B cell (primary cell): Measurements from ENCODE around the gene SPATA2L. TPM values are rescaled to one million over a fixed set of nuclear protein-coding genes. Genes with fewer than 3 reads are reported as not detected.

ENCODE experiments used
- ATAC-seq: fragments of 200-7000 bp; cut with Tn5 transposase; one replicate; pipeline ENCODE4 v1.10.0; 2021; ENCODE audit warnings: low read depth, mild to moderate bottlenecking, moderate number of reproducible peaks, moderate library complexity
- CTCF ChIA-PET: fragments of 350-600 bp; sonication (Branson Sonifier 250); formaldehyde crosslinking; loops from one replicate; lab custom pipeline; 2021; ENCODE audit warnings: antibody characterized with exemption, inconsistent platforms; lab: Charles Lee
- POLR2A ChIA-PET: fragments of 350-600 bp; sonication (Branson Sonifier 250); formaldehyde crosslinking; loops from one replicate; lab custom pipeline; 2021; ENCODE audit warnings: antibody characterized with exemption; lab: Charles Lee
- DNase-seq: peaks from one replicate; pipeline ENCODE4 v3.0.0; 2013
- H2AFZ ChIP-seq: 2 replicates; pipeline ENCODE4 v1.6.1; 2012; ENCODE audit warnings: mild to moderate bottlenecking, low read depth, low read length; ENCODE audit not compliant: insufficient read depth, poor library complexity, severe bottlenecking
- H3K27ac ChIP-seq, 2 donors: 1 replicate in 1 of 2; 2 replicates in 1 of 2; pipeline ENCODE4 v1.5.1; 2012 to 2013; ENCODE audit warnings: low read length in 2 of 2, mild to moderate bottlenecking in 2 of 2, moderate library complexity in 1 of 2
- H3K27me3 ChIP-seq, 4 experiments: fragments of 200-600 bp in 1 of 4; sonication (generic) in 1 of 4; replicated peaks in 1 of 4; 1 replicate in 2 of 4; 2 replicates in 2 of 4; pipeline versions ENCODE4 v1.6.1 to v1.7.0; 2013 to 2016; ENCODE audit warnings: low read length in 3 of 4, mild to moderate bottlenecking in 2 of 4, mixed read lengths in 1 of 4, moderate library complexity in 1 of 4; ENCODE audit not compliant: insufficient read depth in 4 of 4, control insufficient read depth in 3 of 4; ENCODE audit errors: control extremely low read depth in 1 of 4
- H3K36me3 ChIP-seq, 2 experiments: replicated peaks in 1 of 2; 1 replicate in 1 of 2; 2 replicates in 1 of 2; pipeline versions ENCODE4 v1.6.1 to v1.7.1; 2013; ENCODE audit warnings: low read length in 1 of 2; ENCODE audit not compliant: insufficient read depth in 2 of 2, control insufficient read depth in 1 of 2; ENCODE audit errors: control extremely low read depth in 1 of 2, extremely low read depth in 1 of 2
- H3K4me1 ChIP-seq, 2 donors: fragments of 200-600 bp in 1 of 2; sonication (generic) in 1 of 2; 1 replicate in 1 of 2; 2 replicates in 1 of 2; pipeline versions ENCODE4 v1.5.1 to v1.6.1; 2013 to 2017; ENCODE audit warnings: low read length in 2 of 2; ENCODE audit not compliant: control insufficient read depth in 2 of 2, insufficient read depth in 2 of 2
- H3K4me2 ChIP-seq: replicated peaks from 2 replicates; pipeline ENCODE3; 2012; ENCODE audit warnings: mild to moderate bottlenecking, low read depth, low read length; ENCODE audit not compliant: poor library complexity, severe bottlenecking
- H3K4me3 ChIP-seq, 5 experiments: fragments of 200-600 bp in 1 of 5; sonication (generic) in 1 of 5; 1 replicate in 3 of 5; 2 replicates in 2 of 5; pipeline versions ENCODE4 v1.5.1 to v1.7.0; 2011 to 2016; ENCODE audit warnings: low read length in 4 of 5, mild to moderate bottlenecking in 4 of 5, low read depth in 2 of 5, control low read depth in 1 of 5, moderate library complexity in 1 of 5; ENCODE audit not compliant: insufficient read depth in 1 of 5; ENCODE audit errors: control extremely low read depth in 1 of 5, extremely low read depth in 1 of 5
- H3K79me2 ChIP-seq: fragments of 200-600 bp; sonication (generic); one replicate; pipeline ENCODE4 v1.6.0; 2016; ENCODE audit warnings: low read length; ENCODE audit not compliant: control insufficient read depth, insufficient read depth
- H3K9ac ChIP-seq: fragments of 200-600 bp; sonication (generic); 2 replicates; pipeline ENCODE4 v1.6.1; 2017; ENCODE audit warnings: mild to moderate bottlenecking, low read length, moderate library complexity
- H3K9me3 ChIP-seq, 3 donors: one replicate each; pipeline versions ENCODE4 v1.6.1 to v1.7.1; 2013; ENCODE audit warnings: low read length in 2 of 3; ENCODE audit not compliant: control insufficient read depth in 2 of 3, insufficient read depth in 1 of 3; ENCODE audit errors: control extremely low read depth in 1 of 3
- H4K20me1 ChIP-seq: 2 replicates; pipeline ENCODE4 v1.6.0; 2012; ENCODE audit warnings: mild to moderate bottlenecking, low read length; ENCODE audit not compliant: insufficient read depth, control insufficient read depth, poor library complexity, severe bottlenecking
- H3K27ac Mint-ChIP-seq: one replicate; pipeline ENCODE4 v1.8.0; 2021; ENCODE audit warnings: mixed read lengths
- H3K27me3 Mint-ChIP-seq: one replicate; pipeline ENCODE4 v1.8.0; 2021; ENCODE audit warnings: mixed read lengths
- H3K4me1 Mint-ChIP-seq: one replicate; pipeline ENCODE4 v1.8.0; 2021; ENCODE audit warnings: mixed read lengths
- H3K4me3 Mint-ChIP-seq: one replicate; pipeline ENCODE4 v1.8.0; 2021; ENCODE audit warnings: mixed read lengths
- H3K9me3 Mint-ChIP-seq: one replicate; pipeline ENCODE4 v1.8.0; 2022; ENCODE audit warnings: mixed read lengths; ENCODE audit not compliant: insufficient read depth
- CTCF ChIP-seq: fragments of 200-600 bp; IDR thresholded peaks from one replicate; pipeline ENCODE4 v1.8.0; 2022; ENCODE audit warnings: antibody characterized with exemption, mild to moderate bottlenecking
- EZH2 ChIP-seq: IDR thresholded peaks from 2 replicates; pipeline ENCODE4 v1.6.1; 2012; ENCODE audit warnings: borderline replicate concordance, low read depth, mild to moderate bottlenecking, moderate library complexity, low read length; ENCODE audit not compliant: insufficient read depth, poor library complexity, severe bottlenecking
- WGBS: methylation state at CpG from one replicate; pipeline ENCODE4 v1.1.5; 2013; ENCODE audit warnings: missing lambda C conversion rate; ENCODE audit not compliant: insufficient coverage; 5-methylcytosine and 5-hydroxymethylcytosine counted together
- intact Hi-C: fragments of 100-400 bp; cut with micrococcal nuclease; formaldehyde crosslinking; loops from one replicate; pipeline ENCODE4 v1.10.0; 2022
- polyA plus RNA-seq: library from polyadenylated mRNA; depleted of rRNA; stranded (reverse); fragments of >200 nt; gene quantifications from 2 replicates; pipeline ENCODE4 v1.2.3, GENCODE V29; 2012
- total RNA-seq, 2 donors: library from RNA; stranded (reverse); fragments of 120-200 nt in 1 of 2; gene quantifications; 1 replicate in 1 of 2; 2 replicates in 1 of 2; pipeline versions ENCODE4 v1.2.3 to v1.2.4, GENCODE V29; 2013 to 2022

Gene SPATA2L
- total and polyA plus RNA-seq, 2 donors (not counting 1 experiment from before 2014, with no cell fraction given), result 16.4 to 32.1 TPM

GRCh38 chr16:89733792-89734191 lies 32.3 kb upstream of the SPATA2L start:
- intact Hi-C loops, result no loop called here
- peaks cover 0 to 89% of the 10 kb centered on the region in 2 experiments for H3K36me3 ChIP-seq

GRCh38 chr16:89733322-89733721 lies 31.8 kb upstream of the SPATA2L start:
- H2AFZ ChIP-seq, result no peak overlapping the region
- no peak for TF ChIP-seq CTCF
- no peak for TF ChIP-seq EZH2
- ATAC-seq (no peak), DNase-seq (no peak)
- Mint-ChIP-seq H3K27me3 (no peaks in the 10 kb centered on the region), H3K27ac (no peak overlapping the region), H3K4me3 (no peak overlapping the region), H3K4me1 (peaks cover 5% of the 10 kb centered on the region), H3K9me3 (no peaks in the 10 kb centered on the region)
- no peak overlapping the region for H3K4me2 ChIP-seq
- WGBS, result 90% methylated on average over 14 of the region's 17 CpGs
- ChIA-PET POLR2A (no interaction called here), CTCF (no interaction called here)
- H3K4me1 ChIP-seq, result peaks cover 0 to 6% of the 10 kb centered on the region in 2 donors
- peaks cover 94% of the 10 kb centered on the region for H4K20me1 ChIP-seq
- no peaks in the 10 kb centered on the region for H3K27me3 ChIP-seq
- H3K27ac ChIP-seq, result no peak overlapping the region
- no peak overlapping the region for H3K9ac ChIP-seq
- intact Hi-C loops, result no loop called here
- H3K9me3 ChIP-seq, result no peaks in the 10 kb centered on the region
- H3K36me3 ChIP-seq, result peaks cover 0 to 89% of the 10 kb centered on the region in 2 experiments
- H3K79me2 ChIP-seq, result peaks cover 60% of the 10 kb centered on the region
- H3K4me3 ChIP-seq, result no peak overlapping the region

More at GRCh38 chr16:89733792-89734191, 32.3 kb upstream of the SPATA2L start:
- TF ChIP-seq EZH2 (no peak), CTCF (no peak)
- H3K27ac Mint-ChIP-seq, result no peak overlapping the region
- Histone ChIP-seq H3K27ac (no peak overlapping the region), H3K27me3 (no peaks in the 10 kb centered on the region), H3K9me3 (no peaks in the 10 kb centered on the region), H3K4me1 (peaks cover 0 to 6% of the 10 kb centered on the region in 2 donors), H3K4me2 (no peak overlapping the region), H3K4me3 (no peak overlapping the region), H2AFZ (no peak overlapping the region), H3K79me2 (peaks cover 56% of the 10 kb centered on the region), H4K20me1 (peaks cover 95% of the 10 kb centered on the region), H3K9ac (no peak overlapping the region)
- no peaks in the 10 kb centered on the region for H3K27me3 Mint-ChIP-seq
- DNase-seq (no peak), ATAC-seq (no peak)
- H3K4me1 Mint-ChIP-seq, result peaks cover 5% of the 10 kb centered on the region
- H3K9me3 Mint-ChIP-seq, result no peaks in the 10 kb centered on the region
- WGBS, result 97% methylated on average over 21 of the region's 21 CpGs
- ChIA-PET POLR2A (no interaction called here), CTCF (no interaction called here)
- H3K4me3 Mint-ChIP-seq, result no peak overlapping the region
